NCI-H2171 treated with DMSO at 0.1 percent for 48 hours (cell line): ENCODE measurements around the gene RGL1.
A peak's percentile ranks its signal among the peaks of the same experiment; 100 is the strongest.
"Not testable (repeated sequence)": the region's sequence is repeated elsewhere in the genome, so short reads cannot be mapped to it uniquely, and the experiment has no call there.

Experiments used
- DNase-seq: peaks from one replicate; lab custom pipeline; 2025; lab: John Stamatoyannopoulos, UW

RGL1 gene

DNA sequence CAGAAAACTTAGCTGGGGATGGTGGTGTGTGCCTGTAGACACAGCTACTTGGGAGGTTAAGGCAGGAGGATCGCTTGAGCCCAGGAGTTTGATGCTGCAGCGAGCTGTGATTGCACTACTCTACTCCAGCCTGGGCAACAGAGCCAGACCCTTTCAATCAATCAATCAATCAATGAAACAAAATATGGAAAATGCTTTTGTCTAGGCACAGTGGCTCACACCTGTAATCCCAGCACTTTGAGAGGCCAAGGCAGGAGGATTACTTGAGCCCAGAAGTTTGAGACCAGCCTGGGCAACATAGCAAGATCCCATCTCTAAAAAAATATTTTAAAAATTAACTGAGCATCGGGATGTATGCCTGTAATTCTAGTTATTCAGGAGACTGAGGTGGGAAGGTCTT lies 19.0 kb upstream of the RGL1 start:
- not testable (repeated sequence) for DNase-seq

DNA sequence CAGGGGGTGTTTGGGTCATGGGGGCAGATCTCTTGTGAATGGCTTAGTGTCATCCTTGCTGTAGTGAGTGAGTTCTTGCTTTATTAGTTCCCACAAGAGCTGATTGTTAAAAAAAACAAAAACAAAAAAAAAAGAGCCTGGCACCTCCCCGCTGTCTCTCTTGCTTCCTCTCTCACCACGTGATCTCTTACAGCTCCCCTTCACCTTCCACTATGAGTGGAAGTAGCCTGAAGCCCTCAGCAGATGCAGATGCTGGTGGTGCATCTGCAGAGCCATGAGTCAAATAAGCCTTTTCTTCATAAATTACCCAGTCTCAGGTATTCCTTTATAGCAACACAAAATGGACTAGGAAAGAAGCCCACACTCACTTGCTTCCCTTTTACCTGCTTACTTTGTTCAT lies 17.2 kb upstream of the RGL1 start:
- DNase-seq, result no peak

DNA sequence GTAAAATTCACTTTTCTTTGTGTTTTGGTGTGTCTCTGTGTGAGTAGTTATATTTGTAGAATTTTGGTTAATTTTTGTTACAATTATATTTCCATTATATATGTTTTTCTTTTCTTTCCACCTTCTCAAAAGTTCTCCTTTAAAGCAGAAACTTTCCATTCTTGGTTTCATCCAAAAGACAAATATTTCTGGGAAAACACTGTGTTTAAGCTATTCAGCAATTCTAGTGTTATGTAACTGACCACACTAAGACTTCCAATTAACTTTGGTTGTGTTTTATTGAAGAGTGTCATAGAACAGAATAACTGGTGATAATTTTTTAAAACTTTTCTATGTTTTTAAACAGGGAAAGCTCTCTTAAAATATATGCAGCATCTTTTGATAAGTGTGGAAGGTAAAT lies 13.6 kb upstream of the RGL1 start:
- DNase-seq, result no peak

DNA sequence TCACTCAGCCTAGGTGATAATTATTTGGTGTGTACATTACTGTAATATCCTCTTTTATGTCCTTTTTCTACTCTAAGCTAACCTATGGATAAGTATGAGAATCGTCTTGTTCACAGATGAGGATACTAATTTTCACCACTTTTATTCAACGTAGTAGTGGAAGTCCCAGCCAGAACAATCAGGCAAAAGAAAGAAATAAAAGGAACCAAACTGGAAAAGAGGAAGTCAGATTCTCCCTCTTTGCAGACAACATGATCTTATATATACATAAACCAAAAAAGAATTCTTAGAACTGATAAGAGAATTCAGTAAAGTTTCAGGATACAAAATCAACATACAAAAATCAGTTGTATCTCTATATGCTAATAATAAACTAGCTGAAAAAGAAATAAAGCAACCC lies 12.6 kb upstream of the RGL1 start:
- no peak for DNase-seq

DNA sequence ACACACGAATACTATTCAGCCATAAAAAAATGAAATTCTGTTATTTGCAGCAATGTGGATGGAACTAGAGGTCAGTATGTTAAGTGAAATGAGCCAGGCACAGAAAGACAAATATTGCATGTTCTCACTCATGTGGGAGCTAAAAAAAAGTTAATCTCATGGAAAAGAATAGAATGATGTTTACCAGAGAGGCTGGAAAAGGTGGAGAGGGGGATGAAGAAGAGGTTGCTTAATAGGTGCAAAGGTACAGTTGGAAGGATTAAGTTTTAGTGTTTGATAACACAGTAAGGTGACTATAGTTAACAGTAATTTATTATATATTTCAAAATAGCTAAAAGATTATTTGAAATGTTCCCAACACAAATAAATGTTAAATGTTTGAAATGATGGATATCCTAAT lies 10.8 kb upstream of the RGL1 start:
- DNase-seq, result no peak

DNA sequence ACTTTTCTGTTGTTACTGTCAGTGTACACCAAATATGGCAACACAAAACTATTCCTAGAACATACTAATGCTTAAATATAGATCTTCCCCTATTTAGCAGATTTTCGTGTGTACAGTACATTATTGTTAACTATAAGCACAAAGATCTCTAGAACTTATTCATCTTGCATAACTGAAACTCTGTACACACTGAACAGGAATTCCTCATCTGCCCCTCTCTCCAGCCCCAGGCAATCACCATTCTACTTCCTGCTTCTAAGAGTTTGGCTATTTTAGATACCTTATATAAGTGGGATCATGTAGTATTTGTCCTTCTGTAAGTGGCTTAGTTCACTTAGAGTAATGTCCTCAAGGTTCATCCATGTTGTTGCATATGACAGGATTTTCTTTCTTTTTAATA lies 4.5 kb upstream of the RGL1 start:
- DNase-seq, result no peak

DNA sequence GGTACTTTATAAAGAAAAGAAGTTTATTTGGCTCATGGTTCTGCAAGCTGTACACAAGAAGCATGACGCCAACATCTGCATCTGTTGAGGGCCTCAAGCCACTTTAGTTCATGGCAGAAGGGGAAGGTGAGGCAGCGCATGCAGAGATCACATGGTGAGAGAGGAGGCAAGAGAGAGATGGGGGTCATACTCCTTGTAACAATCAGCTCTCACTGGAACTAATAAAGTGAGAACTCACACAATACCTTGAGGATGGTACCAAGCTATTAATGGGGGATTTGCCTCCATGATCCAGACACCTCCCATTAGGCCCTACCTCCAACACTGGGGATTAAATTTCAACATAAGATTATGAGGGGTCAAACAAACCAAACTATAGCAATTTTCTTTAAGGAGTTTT lies 3.3 kb upstream of the RGL1 start:
- DNase-seq, result no peak

DNA sequence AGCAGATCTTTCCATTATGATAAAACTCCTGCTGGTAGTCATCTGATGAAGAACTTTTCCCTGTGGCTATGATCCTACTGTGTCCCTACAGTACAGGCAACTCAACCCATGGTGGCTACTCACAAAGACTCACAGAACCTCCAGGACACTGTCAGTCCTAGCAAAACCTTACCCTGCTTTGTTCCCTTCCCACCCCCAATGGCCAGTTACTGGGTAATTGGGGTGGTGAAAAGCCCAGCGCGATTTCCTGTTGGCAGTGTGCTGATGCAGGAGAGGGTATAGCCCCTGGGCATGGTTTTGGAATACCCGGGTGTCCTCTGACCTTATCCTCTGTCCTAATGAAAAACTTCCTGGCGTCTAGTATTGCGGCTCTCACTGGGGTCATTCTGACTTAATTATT lies 533 bp upstream of the RGL1 start:
- DNase-seq, result no peak

DNA sequence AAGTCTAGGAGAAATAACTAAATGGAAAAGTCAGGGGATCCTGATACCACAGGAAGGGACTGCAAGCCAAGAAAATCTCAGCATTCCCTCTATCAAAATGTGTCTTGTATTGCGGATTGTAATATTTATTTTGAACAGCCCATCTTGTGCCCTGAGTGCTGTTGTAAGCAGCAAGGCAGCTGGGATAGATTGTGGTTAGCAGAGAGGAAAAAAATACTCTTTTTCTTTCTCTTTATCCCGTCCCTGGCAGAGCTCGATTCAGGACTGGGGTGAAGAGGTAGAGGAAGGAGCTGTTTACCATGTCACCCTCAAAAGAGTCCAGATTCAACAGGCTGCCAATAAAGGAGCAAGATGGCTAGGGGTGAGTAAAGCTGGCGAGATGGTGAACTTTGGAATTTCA lies 1.2 kb downstream of the RGL1 start:
- DNase-seq, result no peak

DNA sequence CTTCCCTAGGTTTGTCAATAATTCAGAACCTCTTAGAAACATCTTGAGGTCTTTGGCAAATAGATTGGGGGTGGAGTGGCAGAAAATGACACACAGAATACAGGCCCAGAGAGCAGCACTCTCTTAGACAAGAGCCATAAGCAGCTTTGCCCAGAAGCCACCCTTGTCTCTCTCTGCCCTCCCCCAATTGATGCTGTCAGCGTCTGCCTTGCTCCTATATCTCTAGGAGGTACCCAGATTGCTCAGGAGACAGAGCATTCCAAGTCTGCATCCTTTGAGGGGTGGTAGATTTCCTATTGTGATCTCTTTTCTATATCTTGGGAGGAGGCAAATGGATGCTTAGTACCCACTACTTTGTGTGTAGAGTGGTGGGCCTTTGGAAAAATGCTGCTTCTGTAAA lies 1.8 kb downstream of the RGL1 start:
- no peak for DNase-seq

DNA sequence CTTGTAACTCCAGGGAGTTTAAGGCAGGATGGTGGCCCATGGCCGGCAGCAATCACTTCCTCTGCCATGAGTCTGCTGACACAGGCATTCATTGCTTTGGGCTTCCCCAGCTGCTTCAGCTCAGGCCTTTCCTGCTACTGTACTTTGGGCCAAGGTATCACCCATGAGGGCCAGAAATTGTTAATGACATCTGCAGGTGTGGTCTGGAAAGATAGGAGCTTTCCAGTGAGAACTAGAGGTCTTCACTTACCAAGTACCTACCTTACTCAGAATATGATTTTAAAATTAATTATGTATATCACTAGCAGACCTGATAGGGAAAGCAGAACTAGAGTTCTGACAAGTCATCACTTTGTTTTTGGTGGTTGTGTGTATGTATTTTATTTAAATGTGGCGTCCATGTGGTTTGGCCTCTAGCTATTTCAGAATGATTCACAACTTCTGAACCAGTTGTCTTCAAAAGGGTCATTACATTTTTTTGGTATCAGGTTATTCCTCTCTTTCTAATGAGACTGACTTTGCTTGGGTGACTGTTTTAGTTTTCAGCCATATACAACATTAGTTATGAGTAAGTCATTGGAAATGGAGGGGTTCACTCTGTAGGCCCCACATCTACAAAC lies 2.7 kb downstream of the RGL1 start:
- DNase-seq, result no peak

DNA sequence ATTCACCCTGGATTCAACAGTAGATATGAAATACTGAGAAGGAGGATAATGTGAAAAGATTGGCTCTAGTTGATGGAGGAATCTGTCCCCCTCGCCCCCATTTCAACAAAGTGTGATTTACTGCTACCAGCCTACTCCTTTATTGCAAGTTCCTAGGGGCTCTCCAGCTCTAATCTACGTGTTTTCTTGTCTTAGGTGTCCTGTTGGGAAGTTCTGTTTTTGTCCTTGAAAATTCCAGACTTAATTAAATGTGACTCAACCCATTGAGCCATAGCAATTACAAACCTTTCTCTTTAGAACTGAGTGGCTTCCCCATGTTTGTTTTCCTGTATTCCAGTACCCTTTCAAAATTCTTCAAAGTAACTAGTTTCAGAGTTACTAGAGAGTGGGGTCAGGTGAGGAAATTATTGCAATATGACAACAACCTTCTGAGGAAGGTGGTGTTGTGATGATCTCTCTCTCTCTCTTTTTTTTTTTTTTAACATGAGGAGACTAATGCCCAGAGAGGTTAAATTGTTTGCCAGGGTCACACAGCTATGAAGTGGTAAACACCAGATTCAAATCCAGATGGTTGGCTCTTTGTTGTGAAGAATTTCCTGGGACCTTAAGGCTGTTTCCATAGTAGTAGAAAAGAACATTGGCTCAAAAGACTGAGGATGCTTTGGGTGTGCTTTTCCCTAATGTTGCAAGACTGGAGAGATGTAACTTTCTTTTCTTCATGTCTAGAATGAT lies 3.5 kb downstream of the RGL1 start:
- DNase-seq, result no peak

DNA sequence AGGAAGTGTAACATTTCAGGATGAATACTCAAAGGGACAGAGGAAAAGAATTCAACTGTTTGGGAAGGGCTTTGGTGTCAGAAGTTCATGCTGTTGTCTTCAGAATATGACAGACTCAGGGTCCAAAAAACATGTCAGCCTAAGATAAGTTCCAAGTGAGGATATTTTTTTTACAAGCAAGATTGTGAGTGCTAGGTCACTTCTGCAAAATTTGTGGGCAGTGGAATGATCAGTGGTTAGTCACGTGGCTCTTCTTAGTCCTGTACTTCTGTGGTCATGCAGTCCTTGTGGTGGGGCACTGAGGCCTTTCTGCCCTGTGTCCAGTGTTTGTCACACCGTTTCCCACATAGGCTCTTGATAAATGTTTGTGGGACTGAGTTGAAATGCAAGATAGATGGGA lies 5.2 kb downstream of the RGL1 start:
- DNase-seq, result no peak

DNA sequence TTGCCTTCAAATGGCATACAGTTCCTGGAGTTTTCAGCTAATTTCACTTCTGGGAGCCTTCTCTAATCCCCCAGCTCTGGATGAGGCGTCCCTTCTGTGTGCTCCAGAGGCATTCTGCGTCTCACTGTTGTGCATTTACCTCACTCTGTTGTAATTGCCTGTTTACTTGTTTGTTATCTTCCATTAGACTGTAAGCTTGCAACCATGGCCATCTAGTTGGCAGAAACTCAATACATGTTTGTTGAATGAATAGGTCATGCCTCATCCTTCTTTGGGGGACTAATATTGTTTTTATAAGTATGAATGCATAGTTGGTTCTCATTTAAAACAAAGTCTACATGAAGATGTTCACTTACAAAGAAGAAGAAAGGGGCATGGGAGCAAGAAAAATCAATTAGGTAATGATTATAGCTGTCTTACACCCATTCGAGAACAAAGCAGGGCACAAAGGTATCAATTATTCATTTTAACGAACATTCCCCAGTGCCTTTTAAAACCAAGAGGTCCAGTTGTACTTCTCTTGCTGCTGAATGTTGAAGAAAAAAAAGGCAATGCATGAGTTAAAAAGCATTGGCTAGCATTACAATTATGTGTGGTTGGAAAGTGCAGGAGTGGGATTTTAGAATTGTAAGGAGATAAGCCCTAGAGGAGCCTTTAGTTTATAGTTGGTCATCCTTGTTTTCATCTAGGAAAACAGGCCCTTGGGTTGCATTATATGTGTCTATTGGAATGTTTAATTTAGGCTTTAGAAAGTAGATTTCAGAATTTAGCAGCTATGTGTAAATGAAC lies 6.0 kb downstream of the RGL1 start:
- no peak for DNase-seq

DNA sequence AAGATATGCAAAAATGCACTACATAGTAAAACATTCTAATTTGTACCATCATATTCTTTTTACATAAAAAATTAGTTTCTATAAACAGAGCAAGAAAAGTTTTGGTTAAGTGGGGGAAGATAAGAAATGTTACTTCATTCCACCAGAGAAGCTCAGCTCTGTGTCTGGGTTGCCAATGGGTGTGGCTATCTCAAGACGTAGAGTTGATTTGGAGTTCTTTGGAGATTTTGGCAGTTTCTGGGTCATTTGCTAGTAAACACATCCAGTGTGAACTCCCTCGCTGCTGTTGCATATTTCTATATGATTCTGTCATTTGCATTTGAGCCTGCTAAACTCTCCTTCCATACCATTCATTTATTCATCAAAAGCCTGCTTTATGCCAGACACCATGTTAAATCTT lies 7.2 kb downstream of the RGL1 start:
- DNase-seq, result no peak

DNA sequence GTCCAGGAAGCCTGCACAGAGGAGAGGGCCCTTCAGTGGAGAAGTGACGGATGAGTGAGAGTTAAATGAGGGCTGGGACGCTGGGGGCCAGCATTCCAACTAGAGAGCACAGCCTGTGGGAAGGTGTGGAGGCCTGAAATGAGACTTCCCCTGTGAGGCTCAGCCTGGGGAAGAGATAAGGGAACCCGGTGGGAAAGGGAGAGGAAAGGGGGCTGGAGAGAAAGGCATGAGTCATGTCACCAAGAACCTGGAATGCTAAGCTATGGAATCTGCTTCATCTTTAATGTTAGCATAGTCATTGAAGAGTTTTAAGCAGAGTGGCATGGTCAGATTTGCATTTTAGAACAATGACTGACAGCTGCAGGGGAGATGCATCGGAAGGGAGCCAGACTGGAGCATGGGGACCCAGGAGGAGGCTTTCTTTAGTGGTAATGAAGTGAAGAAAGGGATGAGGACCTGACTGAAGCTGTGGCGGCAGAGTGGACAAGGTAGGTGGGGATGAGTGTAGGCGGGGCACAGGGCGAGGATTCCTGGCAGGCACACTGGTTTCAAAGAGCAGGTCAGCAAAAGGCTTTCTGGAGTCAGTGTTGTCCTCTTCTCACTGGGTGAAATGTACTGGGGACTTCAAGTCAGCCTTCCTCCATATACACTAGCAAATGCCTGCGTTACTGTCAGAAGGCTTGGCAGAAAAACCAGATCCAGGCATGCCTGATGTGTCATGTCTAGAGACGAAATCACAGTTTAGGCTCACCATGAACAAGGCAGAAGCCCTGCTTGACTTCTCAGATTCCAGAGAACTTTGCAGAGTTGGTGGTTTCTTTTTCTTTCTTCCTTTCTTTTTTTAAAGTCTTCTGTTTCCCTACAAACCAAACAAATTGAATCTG lies 8.0 kb downstream of the RGL1 start:
- no peak for DNase-seq

DNA sequence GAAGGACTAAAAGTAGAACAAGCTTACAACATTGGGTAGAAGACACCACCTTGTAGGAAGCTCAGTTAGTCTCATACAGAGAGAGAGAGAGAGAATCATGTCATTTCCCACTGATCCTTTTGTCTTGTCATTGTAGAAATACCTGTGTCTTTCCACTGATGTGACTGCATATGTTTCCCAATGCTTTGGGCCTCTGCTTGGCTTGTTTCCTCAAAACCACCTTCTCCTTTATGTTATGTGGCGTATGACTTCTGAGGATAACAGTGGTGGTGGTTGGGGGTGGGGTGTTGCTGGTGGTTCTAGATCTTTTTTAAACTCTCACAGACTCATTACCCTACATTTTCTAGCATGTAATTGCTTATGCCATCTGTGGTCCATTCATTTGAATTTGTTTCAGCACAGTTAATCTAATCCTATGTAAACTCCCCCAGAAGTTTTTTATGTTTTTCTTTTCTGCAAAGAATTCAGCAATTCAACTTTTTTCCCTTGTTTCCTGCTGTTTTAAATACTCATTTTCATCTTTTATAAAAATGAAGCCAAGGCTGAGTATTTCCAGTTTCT lies 9.3 kb downstream of the RGL1 start:
- DNase-seq, result peak; percentile 6

DNA sequence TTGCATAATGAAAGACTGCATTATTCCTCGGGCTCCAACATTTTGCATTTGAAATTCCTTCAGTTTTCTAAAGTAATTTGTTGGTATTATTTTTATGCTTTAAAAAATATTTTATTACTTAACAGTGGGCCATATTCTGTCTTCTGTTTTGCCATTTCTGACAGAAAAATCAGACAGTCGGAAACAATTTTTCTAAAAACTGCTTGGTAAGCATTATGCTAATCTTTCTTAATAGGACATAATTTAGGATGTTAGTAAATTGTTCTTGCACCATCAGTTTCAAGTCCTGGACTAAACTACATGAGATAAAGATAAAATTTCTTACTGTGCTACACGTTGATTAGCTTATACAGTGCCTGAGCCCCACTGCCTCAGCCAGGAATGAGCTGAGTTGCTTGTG lies 11.2 kb downstream of the RGL1 start:
- no peak for DNase-seq

DNA sequence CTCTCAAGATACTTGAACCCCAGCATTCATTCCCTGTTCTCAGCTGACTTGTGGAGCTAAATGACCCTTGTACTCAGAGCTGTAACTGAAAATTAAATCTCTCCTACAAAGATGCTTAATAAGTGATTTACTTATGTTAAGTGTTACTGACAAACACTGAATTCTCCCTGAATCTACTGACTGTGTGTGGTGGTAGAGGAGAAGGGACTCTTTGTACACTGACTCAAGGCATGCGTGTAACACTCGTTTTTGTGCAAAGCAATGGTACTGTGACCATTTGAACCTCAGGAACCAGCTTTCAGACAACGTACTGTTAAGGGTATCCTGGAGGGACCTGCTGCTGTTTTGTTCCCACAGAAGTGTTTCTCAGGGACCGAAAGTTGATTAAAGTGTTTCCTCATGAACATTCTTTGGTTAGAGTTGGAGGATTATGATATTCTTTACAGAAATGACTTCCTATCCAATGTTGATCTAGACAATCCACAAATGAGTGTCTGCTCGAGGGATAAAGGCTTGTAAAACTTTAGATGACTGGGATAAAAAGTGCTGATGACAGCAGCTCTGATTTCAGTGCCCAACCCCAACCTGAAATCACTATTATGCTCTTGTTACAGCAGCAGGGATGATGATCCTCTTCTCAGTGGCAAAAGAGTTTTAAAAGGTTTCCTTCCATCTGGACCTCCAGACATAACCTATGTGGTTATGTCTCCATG lies 12.8 kb downstream of the RGL1 start:
- no peak for DNase-seq

DNA sequence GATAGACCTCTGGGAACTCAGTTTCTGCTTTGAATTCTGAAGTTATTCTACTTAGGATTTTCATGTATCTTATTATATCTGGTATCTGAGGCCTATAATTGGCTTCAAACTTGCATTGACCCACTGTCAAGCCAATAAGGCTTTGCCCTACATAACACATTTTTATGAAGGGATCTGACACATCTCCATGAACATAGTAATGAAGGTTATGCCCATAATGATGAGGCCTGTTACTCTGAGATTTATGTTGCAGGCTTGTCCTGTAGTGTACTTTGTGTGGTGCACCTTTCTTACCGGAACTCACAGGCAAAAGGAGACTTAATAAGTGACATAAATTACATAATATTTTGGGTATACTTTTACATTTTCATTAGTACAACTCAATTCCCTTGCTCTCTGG lies 14.1 kb downstream of the RGL1 start:
- DNase-seq, result no peak

DNA sequence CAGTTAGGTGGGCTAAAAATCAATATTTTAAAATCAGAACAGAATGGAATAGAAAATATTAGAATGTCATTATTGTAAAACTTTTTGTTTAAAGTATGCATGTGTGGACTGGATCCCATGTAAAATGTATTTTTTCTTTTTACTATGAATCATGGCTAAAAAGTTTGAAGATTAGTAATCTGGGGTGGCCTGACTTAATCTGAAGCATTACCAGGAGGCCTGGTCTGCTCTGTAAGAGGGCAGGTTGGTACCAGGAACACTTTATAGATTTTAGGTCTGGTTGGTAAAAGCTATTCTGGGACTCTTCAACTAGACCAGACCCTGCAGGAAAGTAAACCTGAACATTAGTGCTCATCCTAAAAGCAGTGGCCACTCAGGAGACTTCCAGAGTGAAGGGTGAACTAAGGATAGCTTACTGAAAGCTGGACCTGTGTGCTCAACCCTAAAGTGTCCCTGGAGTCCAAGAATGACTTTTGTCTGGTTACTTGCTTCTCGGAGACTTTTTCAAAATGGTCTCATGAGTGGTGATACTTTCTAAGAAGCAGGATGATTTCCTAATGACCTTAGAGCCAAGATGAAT lies 16.5 kb downstream of the RGL1 start:
- DNase-seq, result no peak
